Eye (tissue), 1 donor: ENCODE results near the gene LUC7L3.
"Not testable (repeated sequence)": the region's sequence is repeated elsewhere in the genome, so short reads cannot be mapped to it uniquely, and the experiment has no call there.

Experiments
- DNase-seq: peaks from one replicate; pipeline ENCODE4 v3.0.0-alpha.2; 2015

The LUC7L3 gene

GRCh38 chr17:50790618-50791017, 71.2 kb downstream of the LUC7L3 start:
- no peak for DNase-seq

GRCh38 chr17:50792132-50792531, 72.7 kb downstream of the LUC7L3 start:
- no peak for DNase-seq

- no peak for DNase-seq
Measured at GRCh38 chr17:50793007-50793406, 73.6 kb downstream of the LUC7L3 start.

GRCh38 chr17:50794361-50794760, 75.0 kb downstream of the LUC7L3 start:
- DNase-seq, result no peak

- DNase-seq, result peak; percentile 51
Measured at GRCh38 chr17:50797135-50797810, 77.9 kb downstream of the LUC7L3 start.

GRCh38 chr17:50798424-50799288, 79.3 kb downstream of the LUC7L3 start:
- DNase-seq, result no peak

GRCh38 chr17:50799582-50799981, 80.2 kb downstream of the LUC7L3 start:
- DNase-seq, result no peak

GRCh38 chr17:50800196-50800700, 80.8 kb downstream of the LUC7L3 start:
- no peak for DNase-seq

- DNase-seq, result no peak
Measured at GRCh38 chr17:50802609-50803571, 83.5 kb downstream of the LUC7L3 start.

- DNase-seq, result no peak
Measured at GRCh38 chr17:50803676-50804075, 84.3 kb downstream of the LUC7L3 start.

GRCh38 chr17:50804749-50805475, 85.5 kb downstream of the LUC7L3 start:
- DNase-seq, result not testable (repeated sequence)

GRCh38 chr17:50805486-50805885, 86.1 kb downstream of the LUC7L3 start:
- DNase-seq, result no peak
